HG02840 (cell line): Measurements from ENCODE around the gene TMEM163.
"Not testable (repeated sequence)": the region's sequence is repeated elsewhere in the genome, so short reads cannot be mapped to it uniquely, and the experiment has no call there.

Experiments
- ATAC-seq: cut with Tn5 transposase; IDR thresholded peaks from one replicate; pipeline ENCODE4 v1.9.1; 2021; ENCODE audit warnings: mild to moderate bottlenecking, moderate library complexity, moderate number of reproducible peaks; ENCODE audit not compliant: unreplicated experiment, low FRiP score

TMEM163 gene

GRCh38 chr2:134550566-134551164, 168.1 kb downstream of the TMEM163 start:
- no peak for ATAC-seq

GRCh38 chr2:134549104-134549503, 169.7 kb downstream of the TMEM163 start:
- ATAC-seq: no peak

GRCh38 chr2:134540990-134541389, 177.8 kb downstream of the TMEM163 start:
- no peak for ATAC-seq

- no peak for ATAC-seq
Measured at GRCh38 chr2:134539981-134540380, 178.8 kb downstream of the TMEM163 start.

DNA sequence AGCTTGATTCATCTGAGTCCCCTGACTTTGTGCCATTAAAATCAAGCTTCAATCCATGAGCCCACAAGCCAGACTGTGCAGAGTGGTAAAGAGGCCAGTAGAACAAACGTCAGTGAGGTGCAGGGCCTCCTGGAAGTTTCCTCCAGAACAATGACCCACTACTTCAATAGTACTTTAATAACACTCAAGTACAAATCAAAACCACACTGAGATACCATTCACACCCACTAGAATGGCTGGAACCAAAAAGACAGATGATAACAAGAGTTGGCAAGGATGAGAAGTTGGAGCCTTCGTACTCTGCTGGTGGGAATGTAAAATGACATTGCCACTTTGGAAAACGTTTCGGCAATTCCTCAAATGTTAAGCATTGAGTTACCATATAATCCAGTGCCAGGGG, 181.1 kb downstream of the TMEM163 start:
- no peak for ATAC-seq

DNA sequence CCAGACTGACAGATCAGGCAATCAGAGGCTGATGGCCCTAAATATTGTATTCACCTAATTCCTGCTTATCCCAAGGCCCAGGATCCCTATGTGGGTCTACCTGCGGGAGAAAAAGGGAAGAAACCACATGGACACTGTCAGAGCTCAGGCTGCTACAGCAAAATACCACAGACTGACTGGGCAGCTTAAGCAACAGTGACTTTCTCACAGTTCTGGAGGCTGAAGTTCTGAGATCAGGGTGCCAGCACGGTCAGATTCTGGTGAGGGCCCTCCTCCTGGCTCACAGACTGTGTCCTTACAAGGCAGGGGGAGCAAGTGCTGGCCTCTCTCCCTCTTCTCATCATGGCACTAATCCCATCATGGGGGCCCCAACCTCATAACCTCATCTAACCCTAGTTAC, 181.7 kb downstream of the TMEM163 start:
- ATAC-seq: no peak

DNA sequence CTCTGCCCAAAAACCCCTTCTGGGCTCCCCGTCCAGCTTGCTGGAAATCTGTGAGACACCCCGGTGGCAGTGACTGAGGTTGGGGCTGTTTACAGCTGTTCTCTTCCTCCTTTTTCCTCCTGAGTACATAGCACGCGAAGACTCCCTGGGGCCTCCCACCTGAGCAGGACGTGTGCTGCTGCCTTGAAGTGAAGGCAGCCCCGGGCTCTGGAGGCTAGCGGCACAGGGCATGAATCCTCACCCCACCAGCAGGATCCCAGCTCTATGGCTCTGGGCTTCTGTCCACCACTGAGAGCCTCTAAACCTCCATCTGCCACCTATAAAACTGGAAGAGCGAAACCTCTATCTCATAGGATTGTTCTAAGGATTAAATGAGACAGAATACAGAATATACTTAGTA, 182.5 kb downstream of the TMEM163 start:
- ATAC-seq: no peak

GRCh38 chr2:134532537-134532936, 186.3 kb downstream of the TMEM163 start:
- ATAC-seq: no peak

- ATAC-seq: no peak
Measured at GRCh38 chr2:134527381-134527780, 191.4 kb downstream of the TMEM163 start.

DNA sequence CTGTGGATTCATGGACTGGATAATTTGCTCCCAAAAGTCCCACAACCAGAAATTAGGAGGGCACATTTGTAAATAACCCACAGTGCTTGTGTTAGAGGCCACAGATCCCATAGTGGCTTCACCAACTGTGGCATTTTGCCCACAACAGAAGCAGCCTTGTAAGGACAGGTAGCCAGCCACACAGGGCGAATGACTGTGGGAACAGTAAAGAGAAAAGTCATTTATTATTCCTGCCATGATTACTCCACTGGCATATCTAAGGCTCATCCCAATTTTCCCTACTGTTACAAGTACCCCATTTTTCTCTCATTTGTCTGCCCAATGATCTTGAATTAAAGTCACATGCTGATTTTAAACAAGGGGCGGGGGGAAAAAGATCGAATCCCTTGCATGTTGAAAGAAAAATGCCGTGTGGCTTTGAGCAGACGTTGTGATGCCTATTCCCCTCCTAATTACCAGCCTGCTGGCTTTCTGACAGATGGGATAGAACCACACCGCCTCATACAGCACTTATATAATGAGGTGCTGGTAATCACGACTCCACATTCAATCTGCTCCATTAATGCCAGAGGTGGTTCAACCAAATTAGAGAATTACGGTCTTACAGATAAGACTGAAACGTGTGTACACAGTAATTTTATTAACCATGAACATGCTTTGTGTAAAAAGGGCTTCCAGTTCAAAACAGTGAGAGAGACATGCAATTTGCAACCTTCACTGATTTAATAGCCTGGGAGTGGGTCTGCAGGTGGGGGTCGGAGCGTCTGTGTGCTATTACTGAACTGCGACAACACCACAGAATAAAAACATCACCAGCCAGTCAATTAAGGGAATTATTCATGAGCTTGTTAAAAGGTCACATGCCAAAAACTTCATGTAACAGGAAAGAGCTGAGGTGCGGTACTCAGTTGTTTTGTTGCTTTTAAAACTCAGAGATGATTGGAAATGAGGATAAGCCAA, 196.0 kb downstream of the TMEM163 start:
- ATAC-seq: no peak

DNA sequence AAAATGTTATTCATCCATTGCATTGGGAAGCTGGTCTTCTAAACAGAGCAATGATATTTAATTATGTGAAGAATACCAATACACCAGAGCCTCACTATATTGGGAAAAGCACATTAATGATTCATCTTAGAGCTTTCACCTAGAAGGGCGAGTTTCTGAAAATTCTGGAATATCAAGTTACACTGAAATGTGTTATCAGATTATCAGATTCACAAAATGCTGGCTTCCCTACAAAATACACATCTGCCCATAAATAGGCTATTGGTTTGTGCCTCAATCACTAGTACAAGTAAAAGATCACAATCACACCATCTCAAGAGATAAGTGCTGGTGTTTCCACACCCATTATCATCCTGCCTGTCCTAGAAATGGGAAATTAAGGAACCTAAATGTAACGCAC, 200.7 kb downstream of the TMEM163 start:
- ATAC-seq: no peak

DNA sequence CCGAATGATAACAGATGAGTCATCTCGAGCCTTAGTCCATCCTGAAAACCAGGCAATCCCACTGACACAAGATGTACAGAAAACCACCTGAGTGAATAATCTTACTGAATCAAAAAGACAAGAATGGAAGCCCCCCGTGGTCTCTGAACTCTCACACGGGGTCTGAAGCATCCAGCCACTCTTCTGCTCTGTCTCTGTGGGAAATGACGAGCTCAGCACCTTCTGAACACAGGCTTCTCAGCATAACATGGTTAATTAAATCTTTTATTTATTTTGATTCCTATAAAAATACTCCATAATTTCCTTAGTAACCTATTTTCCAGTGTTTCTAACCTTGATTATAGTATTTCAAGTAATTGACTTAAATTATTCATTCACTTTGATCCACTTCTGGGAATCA, 203.7 kb downstream of the TMEM163 start:
- ATAC-seq: no peak

GRCh38 chr2:134513465-134513804, 205.4 kb downstream of the TMEM163 start:
- no peak for ATAC-seq

- no peak for ATAC-seq
Measured at GRCh38 chr2:134512734-134513464, 205.9 kb downstream of the TMEM163 start.

DNA sequence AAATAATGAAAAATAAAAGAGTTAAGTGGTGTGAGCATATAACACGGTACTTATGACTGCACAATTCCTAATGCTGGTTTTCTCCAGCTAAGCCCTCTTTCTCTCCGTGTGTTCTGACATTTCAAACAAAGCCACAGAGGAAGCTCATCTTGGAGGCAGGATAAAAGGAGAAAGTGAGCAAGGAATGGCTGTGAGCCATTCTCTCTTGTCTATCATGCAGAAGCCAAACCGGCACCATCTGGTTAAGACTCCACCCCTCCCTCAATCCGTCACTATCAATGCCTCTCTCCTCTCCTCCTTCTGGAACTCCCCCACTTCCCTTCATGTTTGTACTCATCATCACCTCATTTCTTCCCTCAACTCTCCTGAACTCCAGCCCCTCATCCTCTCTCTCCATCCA, 210.4 kb downstream of the TMEM163 start:
- ATAC-seq: no peak

DNA sequence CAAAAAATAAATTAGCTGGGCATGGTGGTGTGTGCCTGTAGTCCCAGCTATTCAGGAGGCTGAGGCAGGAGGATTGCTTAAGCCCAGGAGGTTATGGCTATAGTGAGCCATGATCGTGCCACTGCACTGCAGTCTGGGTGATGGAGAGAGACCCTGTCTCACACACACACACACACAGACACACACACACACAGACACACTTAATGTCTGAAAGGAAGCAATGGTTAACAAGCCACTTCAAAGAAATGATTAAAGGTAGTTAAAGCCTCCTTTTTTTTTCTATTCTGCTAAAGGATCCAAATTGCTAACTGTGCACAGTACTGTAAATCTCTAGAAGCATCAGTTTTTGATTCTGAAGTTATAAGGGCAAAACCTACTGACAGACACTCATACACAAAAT, 211.1 kb downstream of the TMEM163 start:
- no peak for ATAC-seq

DNA sequence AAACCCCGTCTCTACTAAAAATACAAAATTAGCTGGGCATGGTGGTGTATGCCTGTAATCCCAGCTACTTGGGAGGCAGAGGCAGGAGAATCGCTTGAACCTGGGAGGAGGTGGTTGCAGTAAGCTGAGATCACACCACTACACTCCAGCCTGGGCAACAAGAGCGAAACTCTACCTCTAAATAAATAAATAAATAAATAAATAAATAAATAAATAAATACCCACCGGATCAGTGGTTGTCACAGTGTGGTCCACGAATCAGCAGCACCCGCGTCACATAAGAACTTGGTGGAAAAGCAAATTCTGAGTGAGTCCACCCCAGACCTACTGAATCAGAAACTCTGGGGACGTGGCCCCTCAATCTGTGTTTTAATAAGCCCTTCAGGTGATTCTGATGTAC, 211.6 kb downstream of the TMEM163 start:
- ATAC-seq: not testable (repeated sequence)

- ATAC-seq: no peak
Measured at GRCh38 chr2:134505446-134505845, 213.4 kb downstream of the TMEM163 start.

GRCh38 chr2:134504586-134505336, 214.0 kb downstream of the TMEM163 start:
- no peak for ATAC-seq

GRCh38 chr2:134502104-134502503, 216.7 kb downstream of the TMEM163 start:
- ATAC-seq: no peak
